ENCODE results near the gene ANGPTL3.
A peak's percentile ranks its signal among the peaks of the same experiment; 100 is the strongest.

Gene ANGPTL3

GRCh38 chr1:62621907-62622306, 24.6 kb downstream of the ANGPTL3 start (continued):
- TF ChIP-seq ZNF692 (tag by site-specific recombination; IDR thresholded peaks at IDR 0.05) = 0 out of 2 replicates have a peak, but pooled peaks have one; percentile 34
- peak; percentile 89 for TF ChIP-seq ZNF629 (tag by site-specific recombination; IDR thresholded peaks at IDR 0.05)
- no peak for TF ChIP-seq ZNF48 (tag by site-specific recombination; IDR thresholded peaks at IDR 0.05)
- peak; percentile 35; the same call in 1 of the 2 replicates for TF ChIP-seq ZNF366 (tag by site-specific recombination; conservative IDR thresholded peaks at IDR 0.05)
- TF ChIP-seq ZBTB17 (tag by site-specific recombination; IDR thresholded peaks at IDR 0.05) = peak; percentile 74
- TF ChIP-seq ZEB2 (tag by site-specific recombination; IDR thresholded peaks at IDR 0.05) = 0 out of 2 replicates have a peak, but pooled peaks have one; percentile 45
- TF ChIP-seq ZNF488 (tag by site-specific recombination; IDR thresholded peaks at IDR 0.05) = no peak
- TF ChIP-seq ZFP37 (tag by site-specific recombination; IDR thresholded peaks at IDR 0.05) = 0 out of 2 replicates have a peak, but pooled peaks have one; percentile 39
- no peak for TF ChIP-seq ZNF521 (tag by site-specific recombination; IDR thresholded peaks at IDR 0.05)
- no peak for TF ChIP-seq GLIS2 (tag by site-specific recombination; IDR thresholded peaks at IDR 0.05)
- no peak for TF ChIP-seq KLF8 (tag by site-specific recombination; IDR thresholded peaks at IDR 0.05)
- TF ChIP-seq GLI4 (tag by site-specific recombination; IDR thresholded peaks at IDR 0.05) = no peak
- peak; percentile 49 for TF ChIP-seq PRDM1 (tag by site-specific recombination; IDR thresholded peaks at IDR 0.05)
- peak; percentile 78; the same call in 1 of the 2 replicates for TF ChIP-seq ZSCAN16 (tag by site-specific recombination; IDR thresholded peaks at IDR 0.05)
- TF ChIP-seq ZNF138 (tag by site-specific recombination; IDR thresholded peaks at IDR 0.05; ENCODE audit: borderline replicate concordance) = no peak
- no peak for TF ChIP-seq ZNF571 (tag by site-specific recombination; IDR thresholded peaks at IDR 0.05)
- no peak for TF ChIP-seq ZNF449 (tag by site-specific recombination; IDR thresholded peaks at IDR 0.05)
- TF ChIP-seq ZNF132 (tag by site-specific recombination; IDR thresholded peaks at IDR 0.05; ENCODE audit: borderline replicate concordance) = no peak
- no peak for TF ChIP-seq ZNF544 (tag by site-specific recombination; IDR thresholded peaks at IDR 0.05)
- no peak for TF ChIP-seq ZNF747 (tag by site-specific recombination; IDR thresholded peaks at IDR 0.05)

GRCh38 chr1:62625415-62625814, 28.1 kb downstream of the ANGPTL3 start:
- H3K36me3 ChIP-seq (ENCODE audit: control insufficient read depth in 2 of 2, insufficient read depth in 1 of 2, low read length in 2 of 2) = peaks cover 0 to 13% of the 10 kb centered on the region in 2 experiments; a peak in 1 of 3 replicates
- ChIA-PET CTCF (interaction anchor here (0.6 kb wide), 1 partner anchor 114 kb away, joined by 3 read pairs; no protein-coding TSS in a partner anchor), POLR2A (no interaction called here)
- no peaks in the 10 kb centered on the region for H3K9me3 ChIP-seq (ENCODE audit: control insufficient read depth, insufficient read depth, low read depth, low read length)
- H3K27ac ChIP-seq (ENCODE audit: extremely low read depth, low read depth, low read length) = no peak overlapping the region
- TF ChIP-seq ZNF202 (tag by site-specific recombination; IDR thresholded peaks at IDR 0.05; ENCODE audit: borderline replicate concordance) (no peak), ZNF549 (tag by site-specific recombination; IDR thresholded peaks at IDR 0.05) (no peak), ZSCAN18 (tag by site-specific recombination; IDR thresholded peaks at IDR 0.05) (no peak), KLF16 (tag by site-specific recombination; IDR thresholded peaks at IDR 0.05) (no peak), ZBTB7A (tag by site-specific recombination; IDR thresholded peaks at IDR 0.05; ENCODE audit: low read depth) (no peak), ZNF544 (tag by site-specific recombination; IDR thresholded peaks at IDR 0.05) (no peak), ZNF423 (tag by site-specific recombination; IDR thresholded peaks at IDR 0.05) (no peak), ZNF350 (tag by site-specific recombination; IDR thresholded peaks at IDR 0.05) (no peak), TCF7L2 (IDR thresholded peaks at IDR 0.05; ENCODE audit: borderline replicate concordance, low read depth, low read length) (no peak), KLF9 (tag by site-specific recombination; IDR thresholded peaks at IDR 0.05; ENCODE audit: low read depth) (no peak), ZNF146 (tag by site-specific recombination; IDR thresholded peaks at IDR 0.05) (no peak), ZNF211 (tag by site-specific recombination; IDR thresholded peaks at IDR 0.05; ENCODE audit: low read depth) (no peak)
- H3K4me1 ChIP-seq (ENCODE audit: control insufficient read depth, insufficient read depth, low read length) = no peaks in the 10 kb centered on the region
- no peak overlapping the region for H3K4me3 ChIP-seq (ENCODE audit: low read depth, low read length)

All from HEK293 (cell line).